Anterior cingulate cortex (tissue), 58 donors: ENCODE measurements around the gene OBP2A.

ENCODE experiments used
- DNase-seq, 58 donors: peaks; one replicate each; lab custom pipeline; 2025; lab: John Stamatoyannopoulos, UW

Gene OBP2A

DNA sequence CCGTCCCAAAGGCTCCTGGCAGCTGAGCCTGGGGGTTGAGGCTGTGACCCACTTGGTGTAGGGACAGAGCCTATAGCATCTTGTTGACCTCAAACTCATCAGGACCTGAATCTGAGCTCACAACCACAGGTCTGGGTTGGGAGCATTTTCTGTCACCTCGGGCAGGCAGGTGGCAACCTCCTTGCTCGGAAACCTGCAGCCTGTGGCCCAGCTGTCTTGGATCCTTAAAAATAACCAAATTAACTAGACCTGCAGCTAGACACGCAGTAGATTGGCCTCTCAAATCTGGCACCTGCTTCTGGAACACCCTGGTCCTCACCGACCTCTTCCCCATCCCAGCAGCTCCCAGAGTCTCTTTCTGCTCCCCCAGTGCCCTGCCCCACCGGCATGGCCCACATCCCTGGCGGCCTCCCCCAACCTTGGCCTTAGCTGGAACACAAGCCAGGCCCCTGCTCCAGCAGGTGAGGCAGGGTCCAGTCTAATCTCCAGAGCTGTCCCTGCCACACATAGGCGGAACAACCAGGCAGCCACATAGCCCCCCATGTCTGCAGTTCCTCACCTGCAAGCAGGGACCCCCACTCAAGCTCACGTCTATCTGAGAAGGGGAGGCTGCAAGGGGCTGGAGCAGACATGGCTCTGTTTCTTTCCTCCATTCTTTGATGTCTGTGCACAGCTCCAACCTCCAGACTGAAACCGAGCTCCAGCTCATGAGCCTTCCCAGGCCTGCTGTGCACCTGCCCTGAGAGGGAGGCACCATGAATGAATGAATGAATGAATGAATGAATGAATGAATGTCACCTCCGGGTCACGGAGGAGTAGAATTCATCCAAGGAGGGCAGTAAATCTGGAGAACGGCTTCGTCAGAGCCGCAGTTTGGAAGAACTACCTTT is 43.9 kb downstream of the OBP2A start:
- no peak for DNase-seq

DNA sequence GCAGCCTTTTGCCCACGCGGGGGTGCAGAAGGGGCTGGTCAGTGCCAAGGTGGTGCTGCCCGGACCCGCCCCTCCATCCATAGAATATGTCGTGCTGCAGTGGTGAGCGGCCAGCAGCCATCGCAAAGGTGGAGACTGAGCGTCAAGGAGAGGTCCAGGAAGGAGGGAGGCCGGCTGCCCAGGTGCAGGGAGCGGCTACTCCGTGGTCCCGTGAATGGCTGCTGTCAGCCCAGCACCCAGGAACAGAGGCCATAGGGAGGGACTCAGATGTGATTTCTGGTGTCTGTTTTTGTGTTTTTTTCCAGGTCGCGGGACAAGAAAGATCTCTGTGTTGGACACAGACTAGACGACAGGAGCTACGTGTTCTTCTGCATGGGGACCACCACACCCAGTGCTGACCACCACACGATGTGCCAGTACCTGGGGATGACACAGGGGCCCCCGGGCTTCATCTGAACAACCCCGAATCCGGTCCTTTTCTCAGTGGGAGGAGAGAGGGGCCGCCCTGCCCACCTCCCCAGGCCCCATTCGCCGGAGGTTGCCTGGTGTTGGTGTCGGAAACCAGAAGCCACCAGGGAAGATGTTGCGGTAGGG is 44.7 kb downstream of the OBP2A start:
- DNase-seq = no peak

DNA sequence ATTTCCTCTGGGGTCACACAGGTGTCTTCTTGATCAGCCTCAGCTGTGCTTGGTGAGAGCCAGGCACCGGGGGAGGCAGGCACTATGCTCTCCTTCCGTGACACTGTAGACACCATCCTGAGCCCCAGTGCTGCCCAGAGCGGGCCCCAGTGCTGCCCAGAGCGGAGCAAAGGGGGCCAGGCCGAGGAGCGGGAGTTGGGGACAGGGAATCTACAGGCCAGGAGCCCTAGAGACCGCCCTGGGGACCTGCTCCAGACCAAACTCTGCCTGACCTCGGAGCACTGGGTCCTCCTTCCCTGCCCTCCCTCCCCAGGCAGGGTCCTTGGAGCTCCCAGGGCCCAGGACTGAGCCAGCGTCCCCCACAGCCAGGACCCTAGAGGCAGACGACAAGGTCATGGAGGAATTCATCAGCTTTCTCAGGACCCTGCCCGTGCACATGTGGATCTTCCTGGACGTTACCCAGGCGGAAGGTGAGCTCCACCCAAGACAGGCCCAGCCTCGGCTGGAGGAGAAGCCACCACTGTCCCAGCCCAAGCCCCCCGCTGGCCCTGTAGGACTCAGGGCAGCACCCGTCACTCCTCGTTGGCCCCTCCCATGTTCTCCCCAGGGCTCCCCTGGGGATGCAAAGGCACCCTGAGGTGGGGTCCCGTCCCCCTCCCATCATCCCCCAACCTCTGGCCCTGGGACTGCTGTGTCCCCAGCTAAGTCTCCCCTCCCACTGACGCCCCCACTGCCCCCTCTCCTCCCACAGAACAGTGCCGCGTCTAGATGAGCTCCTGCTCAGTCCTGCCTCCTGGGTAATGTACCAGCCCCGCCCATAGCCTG is 45.8 kb downstream of the OBP2A start:
- DNase-seq = no peak

DNA sequence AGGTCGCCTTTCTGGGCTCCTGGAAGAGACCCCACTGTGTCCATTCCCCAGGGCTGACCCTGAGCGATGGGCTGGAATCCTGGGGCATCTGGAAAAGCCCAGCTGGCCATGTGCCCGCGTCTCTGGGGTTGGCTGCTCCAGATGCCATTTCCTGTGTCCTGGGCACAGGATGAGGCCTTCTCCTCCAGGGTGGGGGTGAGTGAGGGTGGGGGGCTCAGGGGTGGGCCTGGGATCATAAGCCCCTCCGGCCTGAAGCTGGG is 46.3 kb downstream of the OBP2A start:
- no peak for DNase-seq

DNA sequence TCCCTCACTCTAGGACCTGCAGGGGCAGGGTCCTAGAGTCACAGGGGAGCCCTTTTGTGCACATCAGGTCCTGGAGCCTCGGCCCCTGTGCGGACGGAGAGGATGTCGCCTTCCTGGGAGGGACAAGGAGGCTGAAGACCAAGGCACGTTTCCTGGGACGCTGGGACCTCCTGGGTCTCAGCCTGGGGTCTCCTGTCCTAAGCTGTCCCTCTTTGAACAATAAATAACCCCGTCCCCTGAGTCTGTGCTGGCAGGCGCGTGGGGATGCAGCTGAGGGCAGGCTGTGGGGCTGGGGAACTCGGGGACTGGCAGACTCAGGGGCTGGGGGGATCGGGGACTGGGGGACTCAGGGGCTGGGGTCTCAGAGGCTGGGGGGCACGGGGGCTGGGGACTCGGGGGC is 46.7 kb downstream of the OBP2A start:
- no peak for DNase-seq

DNA sequence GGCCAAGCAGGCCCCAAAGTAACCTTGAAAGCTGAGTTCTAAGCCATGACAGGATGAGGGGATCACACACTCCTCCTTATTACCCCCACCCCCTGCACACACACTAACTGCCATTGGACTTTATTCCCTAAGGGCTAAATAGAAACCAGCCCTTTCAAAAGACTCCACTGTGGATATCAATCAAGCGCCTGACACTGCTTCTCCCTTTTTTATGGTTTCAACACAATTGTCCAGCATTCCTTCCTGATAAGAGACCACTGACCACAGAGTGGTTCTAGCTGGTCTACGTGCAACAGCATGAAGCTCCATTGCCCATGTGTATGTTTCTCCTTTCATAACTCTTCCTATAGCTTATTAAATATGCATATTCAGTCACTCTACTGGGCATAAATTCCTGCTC is 50.3 kb downstream of the OBP2A start:
- no peak for DNase-seq
